Stimulated activated CD8-positive, alpha-beta memory T cell treated with anti-CD3 and anti-CD28 coated beads, Interleukin-15, amount 100 ng/mL, for 4 hours (primary cell): ENCODE results near the gene LEFTY2.
"Not testable (repeated sequence)": the region's sequence is repeated elsewhere in the genome, so short reads cannot be mapped to it uniquely, and the experiment has no call there.

Experiments used
- DNase-seq, 2 donors: peaks; one replicate each; pipeline ENCODE4 v3.0.0-alpha.2; 2020; ENCODE audit warnings: low read depth in 2 of 2

LEFTY2 gene

GRCh38 chr1:225903623-225904022 is 37.4 kb downstream of the LEFTY2 start:
- no peak for DNase-seq

GRCh38 chr1:225899044-225899925 is 41.7 kb downstream of the LEFTY2 start:
- DNase-seq, result no peak

GRCh38 chr1:225897595-225898514 is 43.2 kb downstream of the LEFTY2 start:
- no peak for DNase-seq

GRCh38 chr1:225896937-225897549 is 44.0 kb downstream of the LEFTY2 start:
- DNase-seq, result peak; percentile 27 to 58

GRCh38 chr1:225896494-225896893 is 44.5 kb downstream of the LEFTY2 start:
- no peak for DNase-seq

- DNase-seq, result no peak
Measured at GRCh38 chr1:225892307-225892706, 48.7 kb downstream of the LEFTY2 start.

- no peak for DNase-seq
Measured at GRCh38 chr1:225891229-225891972, 49.6 kb downstream of the LEFTY2 start.

GRCh38 chr1:225890346-225891228 is 50.4 kb downstream of the LEFTY2 start:
- no peak for DNase-seq

- no peak for DNase-seq
Measured at GRCh38 chr1:225889743-225890142, 51.3 kb downstream of the LEFTY2 start.

- no peak for DNase-seq
Measured at GRCh38 chr1:225888898-225889601, 52.0 kb downstream of the LEFTY2 start, which contains the start of gene LEFTY1. TSS of gene LEFTY1 (minus strand) at chr1:225889146. CDS start at chr1:225889066, 80 bp downstream.

GRCh38 chr1:225888289-225888897 is 52.6 kb downstream of the LEFTY2 start:
- DNase-seq, result no peak

GRCh38 chr1:225887554-225888288 is 53.3 kb downstream of the LEFTY2 start:
- not testable (repeated sequence) for DNase-seq

- no peak for DNase-seq
Measured at GRCh38 chr1:225887030-225887314, 54.0 kb downstream of the LEFTY2 start.
